Stimulated activated CD4-positive, alpha-beta T cell treated with anti-CD3 and anti-CD28 coated beads, Interleukin-15, amount 100 ng/mL, for 48 hours (primary cell): ENCODE measurements around the gene UTP20.
"Not testable (repeated sequence)": the region's sequence is repeated elsewhere in the genome, so short reads cannot be mapped to it uniquely, and the experiment has no call there.

Experiments
- DNase-seq, 2 donors: peaks; one replicate each; pipeline ENCODE4 v3.0.0-alpha.2; 2020; ENCODE audit warnings: low read depth in 2 of 2

UTP20 gene

GRCh38 chr12:101327051-101327450 lies 47.1 kb downstream of the UTP20 start:
- no peak for DNase-seq

GRCh38 chr12:101327546-101327945 lies 47.6 kb downstream of the UTP20 start:
- no peak for DNase-seq

DNA sequence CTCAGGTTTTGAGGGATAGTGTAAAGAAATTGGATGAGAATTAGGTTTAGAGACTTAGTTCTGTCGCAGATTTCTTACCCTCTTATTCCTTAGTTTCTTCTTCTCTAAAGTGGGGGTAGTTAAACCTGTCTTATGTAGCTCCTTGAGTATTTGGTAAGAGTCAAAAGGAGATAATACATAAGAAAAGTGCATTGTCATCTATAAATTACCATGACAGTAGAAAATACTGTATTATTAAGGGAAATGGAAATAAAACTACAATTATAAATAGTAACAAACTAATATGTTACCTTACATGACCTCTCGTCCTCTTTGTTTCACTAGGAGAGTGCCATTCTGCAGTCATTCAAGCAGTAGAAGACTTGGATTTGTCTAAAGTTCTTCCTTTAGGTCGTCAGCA lies 49.0 kb downstream of the UTP20 start:
- no peak for DNase-seq

DNA sequence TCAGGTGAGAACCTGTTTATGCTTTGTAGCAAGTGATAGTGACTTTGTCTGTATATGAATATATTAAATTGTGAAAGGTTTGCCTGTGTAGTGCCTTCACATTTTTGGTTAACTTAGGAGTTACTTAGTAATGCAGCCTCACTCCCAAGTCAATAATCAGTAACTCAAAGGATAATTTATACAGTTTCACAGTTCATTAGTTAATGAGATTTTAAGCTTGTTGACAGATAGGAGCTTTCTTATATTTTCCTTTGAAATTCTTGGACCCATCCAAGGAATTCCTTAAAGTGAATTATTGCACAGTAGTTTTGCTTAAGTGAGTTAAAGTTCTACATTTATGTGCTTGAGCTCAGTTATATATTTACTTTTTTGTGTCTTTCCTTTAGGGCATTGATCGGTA lies 50.7 kb downstream of the UTP20 start:
- no peak for DNase-seq

DNA sequence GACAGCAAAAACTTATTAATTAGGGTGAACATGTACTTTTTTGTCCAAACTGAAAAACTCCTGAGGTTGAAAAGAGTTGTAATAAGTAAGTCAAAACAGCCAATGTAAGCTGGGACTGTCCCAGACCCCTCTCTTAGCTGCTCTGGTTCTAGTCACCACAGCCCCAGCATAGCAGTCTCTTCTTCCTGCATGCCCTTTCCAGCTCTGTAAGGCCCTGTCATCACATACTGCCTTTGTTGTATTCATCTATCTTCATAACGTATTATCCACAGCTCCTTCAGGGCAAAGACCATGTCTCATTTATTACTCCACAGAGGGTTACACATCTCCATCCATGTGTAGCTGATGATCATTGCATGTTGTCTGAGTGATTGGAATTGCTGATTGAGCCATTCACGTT lies 56.5 kb downstream of the UTP20 start:
- DNase-seq, result no peak

GRCh38 chr12:101338087-101338486 lies 58.2 kb downstream of the UTP20 start:
- no peak for DNase-seq

- DNase-seq, result no peak
These were observed 64.0 kb downstream of the UTP20 start for GRCh38 chr12:101343893-101344292.

DNA sequence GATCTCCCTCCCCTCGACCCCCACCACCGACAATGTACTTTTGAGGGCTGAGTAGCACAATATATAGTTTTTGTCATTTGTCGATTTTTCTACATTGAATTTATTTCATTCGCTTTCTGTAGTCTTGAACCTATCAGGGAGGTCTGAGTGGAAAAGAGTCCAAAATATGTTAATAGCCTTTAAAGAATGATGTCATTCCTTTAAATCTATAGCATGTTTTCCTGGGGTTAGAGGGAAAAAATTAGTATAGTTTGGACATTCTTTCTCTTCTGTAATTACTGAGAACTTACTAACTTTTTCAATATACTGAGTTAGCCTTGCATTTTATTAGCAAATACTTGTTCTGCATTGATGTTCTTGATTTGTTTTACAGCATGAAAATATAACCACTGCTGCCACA lies 71.8 kb downstream of the UTP20 start:
- DNase-seq, result no peak

GRCh38 chr12:101356794-101357193 lies 76.9 kb downstream of the UTP20 start:
- no peak for DNase-seq

DNA sequence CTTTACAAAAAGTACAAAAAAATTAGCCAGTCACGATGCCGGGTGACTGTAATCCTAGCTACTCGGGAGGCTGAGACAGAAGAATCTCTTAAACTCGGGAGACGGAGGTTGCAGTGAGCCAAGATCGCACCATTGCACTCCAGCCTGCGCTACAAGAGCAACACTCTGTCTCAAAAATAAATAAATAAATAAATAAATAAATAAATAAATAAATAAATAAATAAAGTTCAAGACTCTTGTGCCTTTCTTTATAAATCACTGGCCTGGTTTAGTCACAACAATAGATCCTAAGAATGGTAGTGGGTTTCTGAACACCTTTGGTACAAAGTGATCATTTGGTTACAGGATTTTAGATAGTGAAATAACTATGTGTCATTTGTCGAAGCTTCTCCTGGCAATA lies 81.5 kb downstream of the UTP20 start:
- DNase-seq, result no peak

- no peak for DNase-seq
These were observed 88.1 kb downstream of the UTP20 start for GRCh38 chr12:101368016-101368415.

DNA sequence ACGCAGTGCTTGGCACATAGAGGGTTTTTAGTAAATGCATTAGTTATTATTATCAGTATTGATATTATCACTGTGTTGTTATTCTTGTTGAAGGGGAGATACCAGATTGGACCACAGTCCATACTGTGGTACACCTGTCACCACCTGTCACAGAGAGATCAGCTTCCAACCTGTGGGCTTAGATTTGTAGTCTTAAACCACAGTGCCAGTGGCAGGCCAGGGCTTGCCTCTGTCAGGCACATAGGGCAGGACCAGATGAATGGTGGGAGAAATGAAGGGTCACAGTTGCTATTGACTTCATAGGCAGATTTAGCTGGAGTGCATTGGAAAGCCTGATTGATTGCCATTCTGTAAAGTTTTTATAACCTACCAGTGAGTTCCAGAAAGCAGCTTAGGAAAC lies 92.5 kb downstream of the UTP20 start:
- DNase-seq, result no peak

GRCh38 chr12:101375573-101375972 lies 95.7 kb downstream of the UTP20 start:
- no peak for DNase-seq

DNA sequence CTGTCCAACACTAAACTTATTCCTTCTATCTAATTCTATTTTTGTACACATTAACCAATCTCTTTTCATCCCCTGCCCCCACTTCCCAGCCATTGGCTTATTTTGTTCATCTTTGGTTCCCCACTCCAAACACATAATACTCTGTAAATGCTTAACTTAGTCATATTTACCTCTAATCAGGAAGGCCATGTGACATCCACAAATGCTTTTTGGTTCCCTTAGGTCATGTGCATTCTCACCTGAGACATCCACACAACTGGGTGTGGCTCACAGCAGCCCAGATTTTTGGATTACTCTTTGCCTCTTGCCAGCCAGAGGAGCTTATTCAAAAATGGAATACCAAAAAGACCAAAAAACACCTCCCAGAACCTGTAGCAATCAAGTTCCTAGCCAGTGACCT lies 99.2 kb downstream of the UTP20 start:
- DNase-seq, result no peak

DNA sequence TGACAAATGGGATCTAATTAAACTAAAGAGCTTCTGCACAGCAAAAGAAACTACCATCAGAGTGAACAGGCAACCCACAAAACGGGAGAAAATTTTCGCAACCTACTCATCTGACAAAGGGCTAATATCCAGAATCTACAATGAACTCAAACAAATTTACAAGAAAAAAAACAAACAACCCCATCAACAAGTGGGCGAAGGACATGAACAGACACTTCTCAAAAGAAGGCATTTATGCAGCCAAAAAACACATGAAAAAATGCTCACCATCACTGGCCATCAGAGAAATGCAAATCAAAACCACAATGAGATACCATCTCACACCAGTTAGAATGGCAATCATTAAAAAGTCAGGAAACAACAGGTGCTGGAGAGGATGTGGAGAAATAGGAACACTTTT lies 111.3 kb downstream of the UTP20 start:
- DNase-seq, result not testable (repeated sequence)

- peak in 1 of 2 donors; percentile 13 for DNase-seq
These were observed 127.1 kb downstream of the UTP20 start for GRCh38 chr12:101407049-101407435.

DNA sequence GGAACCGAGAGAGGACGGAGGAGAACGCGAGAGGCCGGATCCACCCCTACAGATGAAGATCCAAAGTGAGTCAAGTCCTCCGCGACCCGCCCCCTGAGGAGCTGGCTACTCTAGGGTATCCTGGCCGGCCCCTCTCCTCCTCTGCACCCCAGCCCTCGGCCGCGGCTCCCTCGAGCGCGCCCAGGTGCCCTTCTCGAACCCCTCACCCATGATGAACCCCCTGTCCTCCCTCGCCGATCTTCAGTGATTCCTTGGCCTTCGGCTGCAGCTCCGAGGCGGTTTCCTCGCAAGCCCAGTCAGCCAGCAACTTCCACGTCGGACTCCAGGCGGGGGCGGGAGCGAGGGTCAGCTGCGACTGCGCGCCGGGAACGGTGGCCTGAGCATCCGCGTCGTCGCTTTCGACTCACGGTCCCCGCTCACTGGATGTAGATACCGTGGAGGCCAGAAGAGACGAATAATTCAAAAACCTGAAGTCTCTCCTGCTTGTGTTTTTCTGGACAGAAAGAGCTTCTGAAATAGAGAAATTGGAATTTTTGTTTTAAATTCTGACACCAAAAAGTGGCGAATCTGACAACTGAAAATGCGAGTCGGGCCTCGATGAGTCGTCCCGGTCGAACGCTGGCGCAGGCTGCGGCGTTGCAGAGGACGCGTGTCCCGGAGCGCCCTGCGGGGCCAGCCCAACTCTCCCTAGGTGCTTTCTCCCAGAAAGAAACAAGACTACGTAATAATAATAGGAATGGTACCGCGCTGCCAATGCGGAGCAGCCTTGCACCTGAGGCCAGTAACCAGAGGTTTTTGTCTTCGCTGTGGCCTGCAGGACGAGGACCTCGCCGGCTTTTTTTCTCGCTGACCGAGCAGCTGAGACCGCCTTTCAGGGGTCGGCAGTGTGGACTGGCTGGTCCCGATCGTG lies 127.8 kb downstream of the UTP20 start, which contains the start of gene ARL1:
Gene ARL1, minus strand, starts transcription at position 337 of the 910 bp plus-strand sequence. Its CDS starts 127 bp downstream, at position 210.
- peak; percentile 68 to 80 for DNase-seq

- not testable (repeated sequence) for DNase-seq
These were observed 130.3 kb downstream of the UTP20 start for GRCh38 chr12:101410169-101410568.

GRCh38 chr12:101414533-101415119 lies 134.7 kb downstream of the UTP20 start:
- DNase-seq, result no peak

DNA sequence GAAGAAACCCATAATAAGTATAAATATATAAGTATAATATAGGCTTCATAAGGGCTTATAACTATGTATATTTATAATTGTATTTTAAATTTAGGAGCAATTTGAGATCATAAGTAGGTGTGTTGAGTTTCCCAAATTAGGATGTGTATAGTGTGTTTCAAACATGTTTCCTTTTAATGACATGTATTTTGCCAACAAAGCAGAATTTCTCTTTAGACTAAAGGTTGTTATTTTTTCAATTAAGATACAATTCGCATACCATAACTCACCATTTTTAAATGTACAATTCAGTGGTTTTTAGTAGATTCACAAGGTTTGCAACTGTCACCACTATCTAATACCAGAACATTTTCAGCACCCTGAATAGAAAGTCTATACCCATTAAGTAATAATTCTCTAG lies 135.3 kb downstream of the UTP20 start:
- no peak for DNase-seq

- DNase-seq, result not testable (repeated sequence)
These were observed 142.2 kb downstream of the UTP20 start for GRCh38 chr12:101422066-101422465.

- no peak for DNase-seq
These were observed 144.7 kb downstream of the UTP20 start for GRCh38 chr12:101424620-101425019.

DNA sequence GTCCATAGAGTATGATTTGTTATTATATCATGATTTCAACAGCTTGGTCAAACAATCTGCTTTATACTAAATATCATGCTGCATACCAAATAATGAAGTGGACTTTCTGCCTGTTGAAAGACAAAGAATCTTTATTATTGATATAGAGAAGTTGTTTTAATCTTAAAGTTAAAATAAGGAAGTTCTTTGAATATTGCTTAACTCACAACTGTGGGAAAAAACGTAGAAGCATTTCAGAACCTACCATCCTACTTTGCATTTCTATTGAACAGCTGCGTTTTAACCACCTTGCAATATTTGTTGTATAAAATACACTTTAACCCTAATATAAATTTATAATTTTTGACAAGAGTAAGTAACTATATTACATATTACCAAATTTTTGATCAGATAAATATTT lies 150.6 kb downstream of the UTP20 start:
- DNase-seq, result no peak
